HG03039 (cell line): ENCODE measurements around the gene PTPDC1.

Experiments
- ATAC-seq: cut with Tn5 transposase; IDR thresholded peaks from one replicate; pipeline ENCODE4 v1.9.1; 2021; ENCODE audit warnings: mild to moderate bottlenecking, moderate library complexity; ENCODE audit not compliant: unreplicated experiment

The PTPDC1 gene, protein sequence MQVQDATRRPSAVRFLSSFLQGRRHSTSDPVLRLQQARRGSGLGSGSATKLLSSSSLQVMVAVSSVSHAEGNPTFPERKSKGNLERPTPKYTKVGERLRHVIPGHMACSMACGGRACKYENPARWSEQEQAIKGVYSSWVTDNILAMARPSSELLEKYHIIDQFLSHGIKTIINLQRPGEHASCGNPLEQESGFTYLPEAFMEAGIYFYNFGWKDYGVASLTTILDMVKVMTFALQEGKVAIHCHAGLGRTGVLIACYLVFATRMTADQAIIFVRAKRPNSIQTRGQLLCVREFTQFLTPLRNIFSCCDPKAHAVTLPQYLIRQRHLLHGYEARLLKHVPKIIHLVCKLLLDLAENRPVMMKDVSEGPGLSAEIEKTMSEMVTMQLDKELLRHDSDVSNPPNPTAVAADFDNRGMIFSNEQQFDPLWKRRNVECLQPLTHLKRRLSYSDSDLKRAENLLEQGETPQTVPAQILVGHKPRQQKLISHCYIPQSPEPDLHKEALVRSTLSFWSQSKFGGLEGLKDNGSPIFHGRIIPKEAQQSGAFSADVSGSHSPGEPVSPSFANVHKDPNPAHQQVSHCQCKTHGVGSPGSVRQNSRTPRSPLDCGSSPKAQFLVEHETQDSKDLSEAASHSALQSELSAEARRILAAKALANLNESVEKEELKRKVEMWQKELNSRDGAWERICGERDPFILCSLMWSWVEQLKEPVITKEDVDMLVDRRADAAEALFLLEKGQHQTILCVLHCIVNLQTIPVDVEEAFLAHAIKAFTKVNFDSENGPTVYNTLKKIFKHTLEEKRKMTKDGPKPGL

DNA sequence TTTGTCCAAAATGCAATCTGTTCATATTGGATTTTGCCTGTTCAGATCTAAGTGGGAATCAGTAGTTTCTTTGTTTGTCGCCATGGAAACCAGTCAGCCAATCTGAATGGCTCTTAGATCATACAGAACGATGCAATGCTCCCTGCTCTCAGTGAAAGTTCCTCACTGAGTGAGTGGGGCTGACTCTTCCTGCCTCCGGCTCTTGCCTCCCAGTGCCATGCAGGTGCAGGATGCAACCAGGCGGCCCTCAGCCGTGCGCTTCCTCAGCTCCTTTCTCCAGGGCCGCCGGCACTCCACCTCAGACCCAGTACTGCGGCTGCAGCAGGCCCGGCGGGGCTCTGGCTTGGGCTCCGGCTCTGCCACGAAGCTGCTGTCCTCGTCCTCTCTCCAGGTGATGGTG lies at the start of gene PTPDC1:
Gene PTPDC1, plus strand, starts transcription at position 151 of the 400 bp plus-strand sequence. Its CDS starts 67 bp downstream, at position 218.
- no peak for ATAC-seq

DNA sequence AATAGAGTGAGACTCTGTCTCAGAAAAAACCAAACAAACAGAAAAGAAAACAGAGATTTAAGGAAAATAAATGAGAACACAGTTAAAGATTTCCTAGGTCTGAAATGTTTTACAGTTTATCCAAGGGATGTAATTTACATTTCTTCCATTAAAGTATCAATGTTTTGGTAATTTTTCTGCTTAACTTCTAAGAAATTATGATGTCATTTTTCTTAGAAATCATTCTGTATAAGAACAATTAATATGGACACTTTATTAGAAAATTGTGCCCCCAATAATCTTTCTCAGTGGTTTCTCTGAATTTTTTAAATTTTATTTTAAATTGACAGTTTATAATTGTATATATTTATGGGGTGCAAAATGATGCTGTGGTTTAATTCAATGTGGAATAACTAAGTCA lies 49.8 kb upstream of the PTPDC1 start:
- ATAC-seq: no peak

DNA sequence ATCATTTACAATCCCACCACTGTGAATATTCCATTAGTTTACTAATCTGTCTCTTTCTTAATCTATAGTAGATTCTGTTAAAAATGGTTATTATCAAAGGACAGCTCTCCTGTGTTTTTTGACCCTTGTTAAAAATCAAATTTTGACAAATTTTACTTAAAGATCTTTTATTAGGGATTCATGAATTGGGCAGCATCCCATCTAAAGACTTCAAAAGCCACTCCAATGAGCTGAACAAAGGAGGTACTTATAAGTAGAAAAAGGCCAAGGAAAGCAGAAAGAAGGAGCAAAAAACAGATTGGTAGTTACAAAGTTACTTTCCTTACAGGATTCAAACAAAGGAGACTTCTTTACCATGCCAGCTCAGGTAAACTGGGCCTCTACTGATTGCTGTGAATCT lies 44.5 kb upstream of the PTPDC1 start:
- no peak for ATAC-seq

DNA sequence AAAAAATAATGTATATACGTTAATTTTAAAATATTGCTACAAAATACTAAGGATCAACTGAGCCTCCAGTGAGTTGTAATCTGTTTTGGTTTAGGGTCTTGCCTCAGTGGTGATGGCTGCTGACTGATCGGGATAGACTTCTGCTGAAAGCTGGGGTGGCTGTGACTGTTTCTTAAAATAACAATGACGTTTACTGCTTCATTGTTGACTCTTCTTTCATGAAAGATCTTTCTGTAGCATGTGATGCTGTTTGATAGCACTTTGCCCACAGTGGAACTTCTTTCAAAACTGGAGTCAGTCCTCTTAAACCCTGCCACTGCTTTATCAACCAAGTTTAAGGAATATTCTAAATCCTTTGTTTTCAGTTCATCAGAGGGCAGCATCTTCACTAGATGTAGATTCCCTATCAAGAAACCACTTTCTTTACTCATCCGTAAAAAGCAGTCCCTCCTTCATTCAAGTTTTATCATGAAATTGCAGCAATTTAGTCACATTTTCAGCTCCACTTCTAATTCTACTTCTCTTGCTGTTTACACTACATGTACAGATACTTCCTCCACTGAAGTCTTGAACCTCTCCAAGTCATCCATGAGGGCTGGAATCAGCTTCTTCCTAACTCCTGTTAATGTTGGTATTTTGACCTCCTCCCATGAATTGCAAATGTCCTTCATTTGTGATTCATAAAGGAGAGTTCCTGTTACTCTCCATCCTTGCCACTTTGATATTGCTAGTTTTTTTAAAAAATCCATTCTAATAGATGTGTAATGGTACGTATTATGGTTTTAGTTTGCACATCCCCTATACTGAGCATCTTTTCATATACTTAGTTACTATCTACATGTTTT lies 41.5 kb upstream of the PTPDC1 start:
- ATAC-seq: no peak

DNA sequence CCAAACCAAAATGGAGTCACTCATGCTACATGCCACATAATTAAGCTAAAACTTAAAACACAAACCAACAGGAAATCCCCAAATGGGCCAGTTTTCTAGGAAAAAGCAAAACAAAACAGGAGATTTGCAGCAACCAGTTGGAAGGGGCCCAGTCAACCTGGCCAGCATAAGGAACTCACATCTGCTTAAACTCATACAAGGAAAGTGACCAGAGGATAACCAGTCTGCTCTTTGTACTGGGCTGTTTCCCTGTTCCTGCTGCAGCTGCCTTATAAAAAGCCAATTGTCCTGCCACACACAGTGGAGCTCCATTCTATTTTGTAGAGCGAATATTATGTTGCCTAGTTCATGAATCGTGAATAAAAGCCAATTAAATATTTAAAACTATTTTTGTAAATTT lies 29.5 kb upstream of the PTPDC1 start:
- no peak for ATAC-seq

DNA sequence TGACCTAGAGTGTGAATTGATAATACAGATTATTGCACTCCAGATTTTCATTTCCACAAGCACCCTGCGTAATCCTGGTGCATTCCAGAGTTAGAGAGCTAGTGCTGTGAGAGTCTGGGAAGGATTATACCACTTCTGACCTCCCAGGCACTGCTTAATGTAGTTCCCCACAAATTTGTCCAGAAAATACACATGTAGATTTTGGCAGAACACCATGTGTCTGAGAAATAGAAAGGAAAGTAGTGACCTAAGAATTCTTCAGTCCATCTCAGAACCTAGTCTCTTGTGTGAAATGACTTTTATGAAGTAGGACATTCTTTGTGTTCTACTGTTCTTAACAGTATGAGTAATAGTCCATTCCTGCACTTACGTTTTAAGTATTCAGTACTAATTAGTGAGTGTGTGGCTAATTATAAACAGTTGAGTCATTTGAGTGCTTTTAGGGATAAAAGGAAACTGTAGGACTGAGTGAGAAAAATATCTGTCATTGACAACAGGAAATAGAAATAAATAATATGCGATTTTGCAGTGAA lies 27.8 kb upstream of the PTPDC1 start:
- no peak for ATAC-seq

DNA sequence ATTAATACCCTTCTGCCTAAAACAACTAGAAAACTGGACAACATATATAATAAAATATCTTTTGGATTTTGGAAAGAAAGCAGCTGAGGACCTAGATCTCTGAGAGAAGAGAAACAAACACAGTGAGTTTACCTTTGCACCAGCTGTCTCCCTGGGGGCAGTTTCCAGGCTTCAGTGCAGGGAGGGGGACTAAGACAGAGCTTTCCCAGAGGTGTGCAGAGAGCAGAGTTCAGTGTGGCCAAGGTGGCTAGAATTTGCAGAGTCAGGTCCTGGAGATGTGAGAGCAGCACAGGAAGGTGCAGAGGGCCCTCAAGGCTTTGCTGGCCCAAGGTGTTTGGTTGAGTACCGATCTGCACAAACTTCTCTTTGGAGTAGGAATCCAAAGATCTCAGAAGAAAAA lies 26.3 kb upstream of the PTPDC1 start:
- ATAC-seq: no peak

DNA sequence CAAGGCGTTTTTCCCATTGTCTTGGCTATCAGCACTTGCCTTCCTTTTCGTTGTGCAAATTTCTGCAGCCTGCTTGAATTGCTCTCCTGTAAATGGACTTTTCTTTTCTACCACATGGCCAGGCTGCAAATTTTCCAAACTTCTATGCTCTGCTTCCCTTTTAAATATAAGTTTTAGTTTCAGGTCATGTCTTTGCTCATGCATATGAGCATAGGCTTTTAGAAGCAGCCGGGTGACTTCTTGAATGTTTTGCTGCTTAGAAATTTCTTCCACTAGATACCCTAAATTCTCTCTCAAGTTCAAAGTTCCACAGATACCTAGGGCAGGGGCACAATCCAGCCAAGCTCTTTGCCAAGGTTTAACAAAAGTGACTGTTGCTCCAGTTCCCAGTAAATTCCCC lies 22.4 kb upstream of the PTPDC1 start:
- ATAC-seq: no peak

DNA sequence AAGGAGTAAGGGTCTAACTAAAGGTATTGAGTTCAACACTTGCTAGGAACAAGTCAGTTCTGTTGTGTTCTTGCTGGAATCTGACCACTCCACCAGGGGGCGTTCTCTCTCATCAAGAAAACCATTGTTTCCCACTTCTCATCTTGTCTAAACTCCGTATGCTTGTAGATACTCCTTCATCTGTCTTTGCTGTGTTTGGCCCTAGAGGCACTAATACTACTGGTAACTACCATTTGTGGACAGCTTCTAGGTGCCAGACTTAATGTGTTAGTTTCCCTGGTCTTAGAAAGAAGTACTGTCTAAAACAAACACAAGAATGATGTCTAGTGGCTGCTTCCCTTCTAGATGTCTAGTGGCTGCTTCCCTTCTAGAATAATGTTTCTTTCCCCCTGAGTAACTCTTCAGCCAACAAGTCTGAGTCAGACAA lies 18.7 kb upstream of the PTPDC1 start:
- ATAC-seq: no peak

DNA sequence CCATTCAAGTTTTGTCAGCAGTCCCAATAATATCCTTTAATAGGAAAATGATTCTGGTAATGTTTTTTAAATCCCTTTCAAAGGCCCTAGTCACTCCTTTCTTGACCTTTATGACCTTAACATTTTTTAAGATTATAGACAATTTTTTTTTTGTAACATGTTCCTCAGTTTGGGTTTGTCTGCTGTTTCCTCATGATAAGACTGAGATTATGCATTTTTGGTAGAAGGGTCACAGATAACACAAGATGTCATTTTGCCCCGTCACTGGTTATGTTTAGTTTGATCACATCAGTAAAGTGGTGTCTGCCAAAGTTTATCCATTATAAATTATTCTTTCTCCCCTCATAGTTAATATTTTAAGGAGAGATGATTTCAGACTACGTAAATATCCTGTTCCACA lies 16.0 kb upstream of the PTPDC1 start:
- ATAC-seq: no peak

DNA sequence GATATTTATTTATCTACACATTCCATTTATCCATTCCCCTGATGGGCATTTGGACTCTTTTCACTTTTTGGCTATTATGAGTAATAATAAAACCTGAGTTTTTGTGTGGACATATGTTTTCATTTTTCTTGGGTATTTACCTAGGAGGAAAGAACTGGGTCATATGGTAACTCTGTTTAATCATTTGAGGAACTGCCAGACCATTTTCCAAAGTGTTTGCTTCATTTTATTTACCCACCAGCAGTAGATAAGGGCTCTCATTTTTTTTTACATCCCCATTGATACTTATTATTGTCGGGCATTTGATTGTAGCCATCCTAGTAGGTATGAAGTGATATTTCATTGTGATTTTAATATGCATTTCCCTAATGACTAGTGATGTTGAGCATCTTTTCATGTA lies 7.7 kb upstream of the PTPDC1 start:
- ATAC-seq: no peak

DNA sequence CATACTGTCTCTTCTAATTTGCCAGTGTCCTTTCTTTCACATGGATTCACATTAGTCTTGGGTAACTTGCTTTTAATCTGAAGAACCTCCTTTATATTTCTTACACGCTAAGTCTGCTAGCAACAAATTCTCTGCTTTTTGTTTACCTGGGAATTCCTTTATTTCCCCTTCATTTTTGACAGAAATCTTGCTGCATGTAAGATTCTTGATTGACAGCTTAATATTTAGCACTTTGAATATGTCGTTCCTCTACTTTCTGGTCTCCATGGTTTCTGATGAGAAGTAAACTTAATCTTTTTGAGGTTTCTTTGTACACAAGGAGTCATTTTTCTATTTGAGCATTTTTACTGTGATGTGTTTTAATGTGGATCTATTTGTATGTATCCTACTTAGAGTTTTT lies 6.2 kb upstream of the PTPDC1 start:
- no peak for ATAC-seq

DNA sequence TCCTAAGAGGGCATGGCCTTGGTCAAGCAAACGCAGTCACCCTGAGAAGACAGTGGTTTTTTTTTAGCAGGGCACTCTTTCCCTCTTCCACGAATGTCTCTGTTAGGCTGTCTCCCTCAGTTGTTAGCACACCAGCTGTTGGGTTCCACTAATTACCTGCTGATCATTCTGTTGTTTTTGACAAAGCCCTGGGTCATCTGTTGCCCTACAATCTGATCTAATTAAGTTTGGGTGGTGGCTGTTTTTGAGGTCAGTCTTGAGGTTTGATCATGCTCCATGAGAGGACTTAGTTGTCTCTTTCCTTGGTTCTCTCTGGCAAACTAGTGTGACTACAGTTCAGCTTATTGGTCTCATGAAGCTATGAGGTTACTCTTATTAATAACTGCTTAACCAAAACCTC lies 5.0 kb upstream of the PTPDC1 start:
- ATAC-seq: no peak

DNA sequence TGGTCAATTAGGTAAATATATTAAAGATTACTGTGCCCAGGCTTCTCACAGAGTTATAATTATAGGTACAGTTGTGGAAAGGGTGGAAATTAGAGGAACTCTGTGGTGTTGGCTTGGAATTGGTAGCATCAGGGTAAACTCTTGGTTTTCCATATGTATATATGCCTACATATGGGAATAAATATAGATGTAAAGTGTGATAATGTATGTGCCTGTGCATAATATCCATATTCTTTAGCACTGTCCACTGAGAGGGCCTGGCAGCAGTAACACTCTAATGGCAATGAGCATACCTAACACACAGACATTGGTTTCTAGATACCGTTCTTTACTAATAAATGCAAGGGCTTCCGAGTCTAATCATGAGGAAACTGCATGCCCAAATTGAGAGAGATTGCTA lies 4.0 kb upstream of the PTPDC1 start:
- no peak for ATAC-seq

DNA sequence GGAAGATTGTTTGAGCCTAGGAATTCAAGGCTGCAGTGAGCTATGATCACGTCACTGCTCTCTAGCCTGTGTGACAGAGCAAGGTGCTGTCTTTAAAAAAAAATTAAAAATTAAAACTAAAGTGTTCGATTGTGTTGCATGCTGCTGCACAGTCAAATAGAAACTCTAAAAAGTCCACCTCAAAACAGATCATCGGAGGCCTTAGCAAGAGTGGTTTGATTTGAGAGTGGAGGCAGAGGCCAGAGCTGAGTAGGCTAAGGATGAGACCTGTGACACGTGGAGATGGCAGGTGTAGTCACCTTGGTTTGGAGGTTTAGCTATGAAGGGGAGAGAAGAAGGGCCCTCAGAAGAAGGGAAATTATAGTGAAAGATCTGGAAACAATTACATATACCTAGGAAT lies 2.8 kb upstream of the PTPDC1 start:
- no peak for ATAC-seq

DNA sequence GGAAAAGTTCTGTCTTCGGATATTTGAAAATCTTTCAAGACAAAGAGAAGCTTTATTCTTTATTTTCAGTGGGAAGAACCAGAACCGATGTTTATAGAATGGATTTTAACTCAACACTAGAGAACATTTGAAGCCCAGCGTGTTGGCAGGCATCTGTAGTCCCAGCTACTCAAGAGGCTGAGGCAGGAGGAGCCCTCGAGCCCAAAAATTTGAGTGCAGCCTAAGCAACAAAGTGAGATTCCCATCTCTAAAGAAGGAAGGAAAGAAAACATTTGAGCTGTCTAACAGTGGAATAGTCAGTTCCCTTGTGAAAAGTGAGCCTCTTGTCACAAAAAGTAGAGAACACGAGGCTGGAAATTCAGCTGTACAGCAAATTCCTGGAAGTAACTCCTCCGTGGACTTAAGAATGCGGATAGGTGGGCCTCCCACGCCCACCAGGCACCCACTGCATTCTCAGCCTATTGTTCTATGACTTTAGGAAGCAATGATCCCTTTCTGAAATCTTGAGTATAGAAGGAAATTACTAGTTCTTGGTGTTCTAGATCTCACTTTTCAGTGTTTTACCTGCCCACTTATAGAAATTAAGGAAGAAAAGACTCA lies 2.3 kb upstream of the PTPDC1 start:
- no peak for ATAC-seq

DNA sequence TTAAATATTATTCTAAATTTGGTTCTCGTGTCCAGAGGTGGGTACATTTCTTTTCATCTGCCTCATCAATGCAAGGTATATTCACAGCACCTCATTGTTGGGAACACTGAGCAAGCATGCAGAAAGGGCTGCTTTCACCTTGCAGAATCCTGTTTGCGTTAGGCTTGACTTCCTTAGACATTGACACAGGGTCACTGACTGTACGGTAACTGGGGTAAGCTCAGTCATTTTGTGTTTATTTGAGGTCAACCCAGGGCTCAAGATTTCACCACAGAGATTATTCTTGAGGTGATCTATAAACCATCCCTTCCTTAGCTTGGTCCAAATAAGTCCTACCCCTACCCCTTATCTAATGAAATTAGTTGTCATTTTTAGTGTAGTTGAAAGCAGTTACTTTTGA lies 1.7 kb upstream of the PTPDC1 start:
- no peak for ATAC-seq

DNA sequence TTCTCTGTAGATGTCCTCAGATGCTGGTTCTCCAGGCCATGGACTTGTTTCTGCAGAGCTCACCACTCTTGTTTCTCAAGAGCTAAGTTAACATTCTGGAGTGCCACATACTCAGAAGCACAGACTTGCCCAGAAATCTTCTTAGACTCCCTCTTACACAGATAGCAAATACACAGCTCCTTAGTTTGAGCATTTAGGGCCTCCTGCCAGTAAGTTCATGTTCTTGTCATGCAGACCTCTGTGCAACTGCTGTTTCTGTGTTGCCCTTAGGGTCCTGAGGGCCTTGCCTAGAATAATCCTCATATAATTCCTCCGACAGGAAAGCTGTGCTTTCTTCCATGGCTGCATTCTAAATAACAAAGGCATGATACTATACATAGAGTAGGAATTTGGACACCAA lies 1.3 kb upstream of the PTPDC1 start:
- no peak for ATAC-seq

DNA sequence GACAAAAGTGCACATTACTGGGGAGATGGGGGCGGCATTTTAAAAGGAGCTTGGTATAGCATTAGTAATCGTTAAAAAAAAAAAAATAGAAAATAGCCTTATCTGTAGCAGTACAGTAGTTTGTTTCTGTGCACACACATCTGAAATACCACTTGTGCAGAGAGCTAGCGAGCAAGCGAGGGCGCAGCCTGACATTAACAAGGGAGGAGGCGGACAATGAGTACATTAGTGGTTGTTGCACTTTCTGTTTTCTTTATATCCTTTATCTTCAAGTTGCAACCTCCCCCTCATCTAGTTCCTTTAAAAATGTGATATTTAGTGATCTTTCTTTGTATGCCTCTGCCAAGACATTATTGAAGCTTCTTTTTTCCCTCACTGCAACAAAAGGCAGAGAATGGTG lies 880 bp upstream of the PTPDC1 start:
- ATAC-seq: no peak

DNA sequence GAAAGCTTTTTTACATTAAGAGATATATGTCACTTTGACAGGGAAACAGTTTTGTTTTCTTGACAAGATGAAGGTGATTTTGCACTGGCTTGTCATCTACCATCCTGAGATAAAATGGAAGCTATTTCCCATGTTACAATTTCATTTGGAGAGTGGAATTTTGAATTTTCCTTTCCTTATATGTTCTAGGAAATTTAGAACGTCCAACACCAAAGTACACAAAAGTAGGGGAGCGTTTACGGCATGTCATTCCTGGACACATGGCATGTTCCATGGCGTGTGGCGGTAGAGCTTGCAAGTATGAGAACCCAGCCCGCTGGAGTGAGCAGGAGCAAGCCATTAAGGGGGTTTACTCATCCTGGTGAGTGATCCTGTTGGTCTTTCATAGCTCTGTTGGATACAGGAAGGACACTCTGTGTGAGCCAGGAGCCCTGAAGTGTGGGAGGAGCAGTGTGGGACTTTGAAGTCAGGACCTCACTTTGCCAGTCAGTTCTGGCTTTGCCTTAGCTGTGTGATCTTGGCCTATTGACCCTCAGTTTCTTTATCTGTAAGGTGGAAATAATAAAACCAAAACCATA lies 887 bp downstream of the PTPDC1 start:
- no peak for ATAC-seq
